HG03196 (cell line): ENCODE measurements around the gene ARCN1.
A peak's percentile ranks its signal among the peaks of the same experiment; 100 is the strongest.
"Not testable (repeated sequence)": the region's sequence is repeated elsewhere in the genome, so short reads cannot be mapped to it uniquely, and the experiment has no call there.

Source experiments
- ATAC-seq: cut with Tn5 transposase; IDR thresholded peaks from one replicate; pipeline ENCODE4 v1.9.1; 2021; ENCODE audit not compliant: unreplicated experiment

The ARCN1 gene

DNA sequence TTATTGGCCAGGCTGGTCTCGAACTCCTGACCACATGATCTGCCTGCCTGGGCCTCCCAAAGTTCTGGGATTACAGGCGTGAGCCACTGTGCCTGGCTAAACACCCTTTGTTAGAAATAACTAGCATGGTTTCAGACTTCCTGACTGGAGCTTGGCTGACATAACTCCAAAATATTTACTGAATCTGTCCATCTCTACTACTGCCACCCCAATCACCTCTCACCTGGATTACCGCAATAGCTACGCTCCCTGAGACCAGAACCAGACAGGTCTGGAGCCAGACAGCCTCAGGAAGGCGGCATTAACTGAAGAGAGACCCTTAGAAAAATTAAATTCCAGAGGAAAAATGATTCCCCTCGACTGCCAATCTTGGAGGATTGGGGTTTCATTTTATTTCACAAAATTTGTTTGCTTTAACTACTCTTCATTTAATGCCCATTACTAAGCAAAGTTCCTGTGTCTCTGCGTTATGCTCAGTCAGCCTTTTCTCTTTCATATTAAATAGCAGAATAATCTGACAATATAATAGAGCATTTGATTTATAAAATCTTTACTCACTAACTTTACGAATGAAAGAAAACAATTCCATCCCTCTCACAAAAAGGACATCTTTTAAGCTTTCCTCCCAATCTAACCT, 28.1 kb upstream of the ARCN1 start:
- ATAC-seq: no peak

- no peak for ATAC-seq
Observed at GRCh38 chr11:118544647-118545010, 27.6 kb upstream of the ARCN1 start.

DNA sequence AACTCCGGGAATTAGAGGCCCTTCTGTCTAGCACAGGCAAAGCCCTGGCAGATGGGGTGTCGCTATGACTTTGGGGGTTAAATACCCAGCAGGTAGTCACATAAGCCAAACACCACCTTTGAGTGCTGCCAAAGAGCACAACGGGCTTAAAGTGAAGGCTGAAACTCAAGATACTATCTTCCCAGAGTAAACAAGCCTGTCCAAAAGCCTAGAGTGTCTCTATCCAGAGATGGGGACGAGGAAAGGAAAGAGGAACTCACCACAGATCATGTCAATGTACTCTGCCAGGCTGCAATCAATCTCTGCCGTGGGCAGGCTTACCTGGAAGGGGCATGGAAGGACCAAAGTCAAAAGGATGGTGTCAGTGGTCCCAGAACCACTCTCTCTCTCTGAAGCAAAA, 26.7 kb upstream of the ARCN1 start:
- no peak for ATAC-seq

- ATAC-seq: no peak
Observed at GRCh38 chr11:118547132-118547531, 25.1 kb upstream of the ARCN1 start.

GRCh38 chr11:118552341-118552740, 19.9 kb upstream of the ARCN1 start:
- ATAC-seq: no peak

DNA sequence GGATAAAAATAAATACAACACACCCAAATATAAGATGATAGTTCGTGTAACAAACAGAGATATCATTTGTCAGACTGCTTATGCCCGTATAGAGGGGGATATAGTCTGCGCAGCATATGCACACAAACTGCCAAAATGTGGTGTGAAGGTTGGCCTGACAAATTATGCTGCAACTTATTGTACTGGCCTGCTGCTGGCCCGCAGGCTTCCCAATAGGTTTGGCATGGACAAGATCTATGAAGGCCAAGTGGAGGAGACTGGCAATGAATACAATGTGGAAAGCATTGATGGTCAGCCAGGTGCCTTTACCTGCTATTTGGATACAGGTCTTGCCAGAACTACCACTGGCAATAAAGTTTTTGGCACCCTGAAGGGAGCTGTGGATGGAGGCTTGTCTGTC, 11.4 kb upstream of the ARCN1 start:
- ATAC-seq: no peak

DNA sequence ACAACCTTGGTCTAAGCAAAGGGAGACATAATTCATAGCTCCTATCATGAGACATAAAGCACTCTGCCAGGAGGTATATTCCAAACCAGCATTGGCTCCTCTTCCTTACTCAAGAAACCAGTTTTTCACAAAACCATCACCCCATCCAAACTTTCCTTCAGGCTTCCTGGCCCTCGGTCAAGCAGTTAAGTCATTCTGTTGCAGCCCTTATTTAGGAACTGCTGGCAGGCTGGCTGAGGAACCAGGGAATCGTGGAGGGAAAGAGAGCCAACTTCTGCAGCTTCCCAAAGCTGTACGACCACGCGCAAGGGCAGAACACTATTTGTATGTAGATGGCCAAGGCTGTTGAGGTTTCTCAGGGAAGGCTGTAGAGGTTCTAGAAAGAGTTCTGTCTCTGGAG, 7.2 kb upstream of the ARCN1 start:
- no peak for ATAC-seq

- ATAC-seq: no peak
Observed at GRCh38 chr11:118569670-118570069, 2.5 kb upstream of the ARCN1 start.

DNA sequence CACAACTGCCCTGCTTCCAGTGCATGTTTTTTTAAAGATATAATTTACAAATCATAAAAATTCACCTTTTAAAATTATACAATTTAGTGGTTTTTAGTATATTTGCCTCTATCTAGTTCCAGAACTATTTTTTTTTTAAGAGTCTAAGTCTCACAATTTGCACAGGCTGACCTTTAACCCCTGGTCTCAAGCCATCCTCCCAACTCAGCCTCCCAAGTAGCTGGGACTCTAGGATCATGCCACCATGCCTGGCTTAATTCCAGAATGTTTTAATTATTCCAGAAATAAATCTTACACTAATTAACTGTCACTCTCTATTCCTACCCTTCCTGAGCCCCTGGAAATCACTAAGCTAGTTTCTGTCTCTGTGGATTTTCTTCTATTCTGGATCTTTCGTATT, 1.4 kb upstream of the ARCN1 start:
- no peak for ATAC-seq

- ATAC-seq: peak; percentile 6
Observed at GRCh38 chr11:118571701-118572060, 528 bp upstream of the ARCN1 start.

DNA sequence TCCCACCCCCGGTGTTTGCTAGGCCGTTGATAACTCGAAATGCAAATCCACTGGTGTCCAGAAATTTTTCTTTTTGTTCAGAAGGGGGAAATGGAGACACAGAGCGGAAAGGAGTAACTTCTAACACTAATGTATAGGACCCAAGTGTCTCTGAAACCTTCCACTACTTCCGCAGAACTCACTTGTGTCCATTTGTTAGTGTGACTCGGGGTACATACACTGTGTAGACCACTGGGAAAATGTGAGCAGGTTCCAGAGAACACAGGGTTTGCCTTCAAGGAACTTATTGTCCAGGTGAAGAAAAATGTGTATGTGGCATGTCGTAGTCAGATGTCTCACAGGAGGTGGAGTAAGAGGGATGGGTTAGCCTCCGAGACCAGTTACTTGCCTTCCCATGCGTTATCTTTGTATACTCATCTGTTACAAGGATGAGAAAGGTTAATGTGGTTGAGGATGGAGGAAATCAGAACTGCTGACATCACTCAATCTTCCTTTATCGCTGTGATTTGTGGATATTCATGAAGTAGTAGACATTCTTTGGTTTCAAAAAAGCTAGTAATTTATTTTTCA, 857 bp downstream of the ARCN1 start:
- peak; percentile 37 for ATAC-seq

DNA sequence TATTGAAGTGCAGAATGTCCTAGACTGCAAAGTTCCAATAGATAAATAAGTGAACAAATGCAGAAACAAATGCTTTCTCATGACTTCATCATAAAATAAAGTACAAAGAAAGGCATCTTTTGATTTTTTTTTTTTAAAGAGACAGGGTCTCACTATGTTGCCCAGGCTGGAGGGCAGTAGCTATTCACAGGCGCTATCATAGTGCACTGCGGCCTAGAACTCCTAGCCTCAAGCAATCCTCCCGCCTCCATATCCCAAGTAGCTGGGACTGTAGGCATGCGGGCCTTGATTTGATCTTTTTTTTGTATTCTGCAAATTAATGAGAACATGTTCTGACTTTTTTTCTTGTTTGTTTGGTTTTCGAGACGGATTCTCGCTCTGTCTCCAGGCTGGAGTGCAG, 2.4 kb downstream of the ARCN1 start:
- no peak for ATAC-seq

- not testable (repeated sequence) for ATAC-seq
Observed at GRCh38 chr11:118577995-118578394, 5.8 kb downstream of the ARCN1 start.

DNA sequence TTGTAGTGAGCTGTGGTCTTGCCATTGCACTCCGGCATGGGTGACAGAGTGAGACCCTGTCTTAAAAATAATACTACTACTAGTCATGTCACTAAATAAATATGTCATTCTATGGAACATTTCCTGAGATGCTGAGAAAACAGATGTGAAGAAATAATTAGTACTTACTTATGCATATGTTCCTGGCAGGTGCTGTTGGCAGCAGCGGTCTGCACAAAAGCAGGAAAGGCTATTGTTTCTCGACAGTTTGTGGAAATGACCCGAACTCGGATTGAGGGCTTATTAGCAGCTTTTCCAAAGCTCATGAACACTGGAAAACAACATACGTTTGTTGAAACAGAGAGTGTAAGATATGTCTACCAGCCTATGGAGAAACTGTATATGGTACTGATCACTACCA, 8.8 kb downstream of the ARCN1 start:
- ATAC-seq: no peak

- no peak for ATAC-seq
Observed at GRCh38 chr11:118587952-118588351, 15.7 kb downstream of the ARCN1 start.

DNA sequence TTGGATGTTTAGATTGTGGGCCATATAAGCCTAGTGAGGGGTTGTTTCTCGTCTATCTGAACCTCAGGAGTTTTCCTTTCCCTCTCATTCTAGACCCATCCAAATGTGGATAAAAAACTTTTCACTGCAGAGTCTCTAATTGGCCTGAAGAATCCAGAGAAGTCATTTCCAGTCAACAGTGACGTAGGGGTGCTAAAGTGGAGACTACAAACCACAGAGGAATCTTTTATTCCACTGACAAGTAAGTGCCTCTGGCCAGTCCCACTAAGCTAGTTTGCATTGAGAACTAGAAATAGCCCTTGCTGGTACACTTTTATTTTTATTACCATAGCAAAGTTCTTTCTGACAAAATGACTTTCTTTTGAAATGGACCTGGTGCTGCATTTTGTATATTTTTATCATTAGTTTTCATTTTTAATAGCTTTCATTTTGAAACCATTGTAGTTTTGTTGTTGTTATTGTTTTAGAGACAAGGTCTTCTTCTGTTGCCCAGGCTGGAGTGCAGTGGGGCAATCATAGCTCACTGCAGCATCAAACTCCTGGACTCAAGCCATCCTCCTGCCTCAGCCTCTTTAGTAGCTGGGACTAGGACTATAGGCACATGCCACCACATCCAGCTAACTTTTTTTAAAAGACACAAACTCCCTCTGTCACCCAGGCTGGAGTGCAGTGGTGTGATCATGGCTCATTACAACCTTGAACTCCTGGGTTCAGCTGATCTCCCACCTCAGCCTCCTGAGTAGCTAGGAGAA, 20.6 kb downstream of the ARCN1 start:
- no peak for ATAC-seq

DNA sequence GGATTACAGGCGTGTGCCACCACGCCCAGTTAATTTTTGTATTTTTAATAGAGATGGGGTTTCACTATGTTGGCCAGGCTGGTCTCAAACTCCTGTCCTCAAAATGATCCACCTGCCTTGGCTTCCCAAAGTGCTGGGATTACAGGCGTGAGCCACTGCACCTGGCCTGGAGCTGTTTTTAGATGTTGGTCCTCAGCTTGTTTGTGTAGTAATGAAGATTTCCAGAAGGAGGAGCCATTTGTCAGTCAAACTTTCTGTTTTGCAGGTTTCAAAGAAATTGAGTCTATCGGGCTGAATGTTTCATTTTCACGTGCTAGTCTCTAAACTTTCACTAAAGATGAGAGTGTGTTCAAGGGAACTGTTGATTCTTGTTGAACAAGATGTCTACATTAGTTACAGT, 22.8 kb downstream of the ARCN1 start:
- not testable (repeated sequence) for ATAC-seq

GRCh38 chr11:118596224-118597146, 24.3 kb downstream of the ARCN1 start:
- ATAC-seq: no peak

DNA sequence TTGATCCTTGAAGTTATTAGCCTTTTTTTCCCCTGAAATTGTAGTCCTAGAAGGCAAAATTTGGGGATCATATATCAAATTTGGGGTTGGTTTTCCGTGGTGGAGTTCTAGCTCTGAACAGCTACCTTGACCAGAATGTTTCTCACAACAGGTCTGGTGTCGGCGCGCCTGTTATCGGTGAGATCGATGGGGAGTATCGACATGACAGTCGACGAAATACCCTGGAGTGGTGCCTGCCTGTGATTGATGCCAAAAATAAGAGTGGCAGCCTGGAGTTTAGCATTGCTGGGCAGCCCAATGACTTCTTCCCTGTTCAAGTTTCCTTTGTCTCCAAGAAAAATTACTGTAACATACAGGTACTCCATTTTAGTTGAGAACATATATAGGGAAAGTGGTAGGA, 25.3 kb downstream of the ARCN1 start:
- no peak for ATAC-seq

DNA sequence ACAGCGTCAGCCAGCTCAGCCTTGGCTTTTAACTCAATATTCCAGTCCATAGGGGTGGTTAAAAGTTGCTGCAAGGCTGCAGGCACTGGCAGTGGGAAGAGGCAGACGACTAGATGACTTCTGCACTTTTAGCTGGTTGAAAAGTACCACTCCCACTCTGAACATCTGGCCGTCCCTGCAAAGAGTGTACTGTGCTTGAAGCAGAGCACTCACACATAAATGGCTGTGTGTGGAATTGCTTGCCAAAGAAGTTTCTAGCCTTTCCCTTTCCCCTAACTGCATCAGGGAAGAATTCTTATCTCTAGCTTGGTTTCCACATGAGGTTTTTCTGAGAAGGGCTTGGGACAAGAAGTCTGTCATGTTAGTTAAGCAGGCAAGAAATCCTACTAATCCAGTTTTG, 30.1 kb downstream of the ARCN1 start:
- ATAC-seq: no peak

DNA sequence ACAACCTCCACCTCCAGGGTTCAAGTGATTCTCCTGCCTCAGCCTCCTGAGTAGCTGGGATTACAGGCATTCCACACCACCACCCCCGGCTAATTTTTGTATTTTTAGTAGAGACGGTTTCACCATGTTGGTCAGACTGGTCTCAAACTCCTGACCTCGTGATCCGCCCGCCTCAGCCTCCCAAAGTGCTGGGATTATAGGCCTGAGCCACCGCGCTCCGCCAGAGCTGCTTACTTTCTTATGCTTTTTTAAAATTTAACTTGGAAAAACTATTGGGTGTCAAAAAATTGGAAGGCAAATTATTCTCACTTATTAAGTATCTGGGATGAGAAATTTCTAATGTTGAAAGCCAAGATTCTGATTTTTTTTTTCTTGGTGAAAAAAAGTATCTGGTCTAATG, 31.5 kb downstream of the ARCN1 start:
- ATAC-seq: not testable (repeated sequence)

DNA sequence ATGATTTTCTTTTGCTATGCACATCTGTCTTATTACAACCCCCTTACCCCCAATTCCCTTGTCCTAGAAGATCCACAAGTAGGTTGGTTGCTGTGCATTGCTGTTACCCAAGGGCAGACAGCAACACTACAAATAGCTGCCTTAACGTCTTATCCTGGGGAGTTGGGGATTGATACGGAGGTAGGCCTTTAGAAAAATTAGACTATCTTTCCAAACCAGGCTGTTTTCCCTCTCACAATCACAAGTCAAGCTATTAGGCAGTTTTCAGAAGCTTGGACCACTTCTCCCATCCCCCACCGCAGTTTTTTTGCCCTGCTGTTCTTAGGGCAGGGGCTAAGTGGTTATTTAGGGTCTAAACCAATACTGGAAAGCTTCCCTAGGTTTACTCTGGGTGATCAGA, 32.4 kb downstream of the ARCN1 start:
- ATAC-seq: no peak
